Measurements from ENCODE around the gene MAP1A.

The MAP1A gene

DNA sequence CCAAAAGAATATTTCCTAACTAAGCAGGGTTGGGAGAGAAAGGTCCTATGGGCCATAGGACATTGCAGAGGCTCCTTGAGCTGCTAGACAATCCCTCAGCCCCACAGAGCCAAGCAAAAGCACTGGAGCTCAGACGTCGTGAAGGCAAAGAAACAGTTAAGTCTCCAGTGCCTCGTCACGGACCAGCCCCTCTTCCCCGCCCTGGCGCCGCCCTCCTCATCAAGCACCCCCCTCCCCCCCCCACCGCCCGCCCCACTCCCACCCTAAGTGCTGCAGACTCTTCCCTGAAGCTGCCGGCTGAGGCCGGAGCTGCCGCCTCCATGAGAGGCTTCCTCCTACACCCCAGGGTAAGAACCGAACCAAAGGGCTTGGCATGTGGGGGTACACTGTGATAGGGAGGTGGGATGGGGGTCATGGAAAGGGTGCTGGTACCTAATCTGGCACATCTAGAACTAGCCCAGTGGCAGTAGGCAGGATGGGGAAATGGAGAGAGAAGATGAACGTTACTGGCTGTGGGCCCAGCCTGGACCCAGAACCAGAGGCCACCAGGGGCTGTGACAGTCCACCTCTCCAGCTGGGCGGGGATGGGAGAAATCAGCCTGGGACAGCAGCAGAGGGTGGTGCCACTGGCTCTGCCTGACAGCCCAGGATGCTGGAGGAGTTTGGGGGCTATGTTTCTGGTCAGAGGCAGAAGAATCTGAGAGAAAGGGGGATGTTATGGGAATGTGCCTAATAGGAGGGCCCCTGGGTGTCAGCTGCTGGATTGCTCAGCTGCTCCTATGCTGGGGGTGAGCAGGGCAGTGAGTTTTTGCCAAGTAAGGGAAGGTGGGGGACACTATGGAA lies at the start of gene MAP1A:
Gene MAP1A (plus strand): TSS at position 255 of the 843 bp plus-strand sequence. CDS start 3,866 bp downstream, outside the sequence.
- DNase-seq: no peak

DNA sequence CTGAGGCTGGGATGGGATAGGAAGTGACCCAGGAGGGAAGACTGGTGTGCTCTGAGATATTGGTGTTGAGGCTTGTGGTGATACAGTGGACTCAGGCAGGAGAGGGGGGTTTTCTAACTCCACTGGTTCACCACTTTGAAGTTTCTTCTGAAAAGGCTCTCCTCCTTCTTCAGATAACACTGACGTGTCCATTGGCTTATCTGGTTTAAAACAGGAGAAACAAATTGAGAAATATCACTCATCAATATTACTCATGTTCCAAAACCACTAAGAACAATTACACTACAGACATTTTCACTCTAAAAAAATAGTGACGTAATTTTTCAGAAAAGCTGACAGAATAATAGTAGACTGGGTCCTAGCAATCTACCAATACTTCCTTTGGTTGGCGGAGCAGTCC lies 47.5 kb upstream of the MAP1A start:
- no peak for DNase-seq

DNA sequence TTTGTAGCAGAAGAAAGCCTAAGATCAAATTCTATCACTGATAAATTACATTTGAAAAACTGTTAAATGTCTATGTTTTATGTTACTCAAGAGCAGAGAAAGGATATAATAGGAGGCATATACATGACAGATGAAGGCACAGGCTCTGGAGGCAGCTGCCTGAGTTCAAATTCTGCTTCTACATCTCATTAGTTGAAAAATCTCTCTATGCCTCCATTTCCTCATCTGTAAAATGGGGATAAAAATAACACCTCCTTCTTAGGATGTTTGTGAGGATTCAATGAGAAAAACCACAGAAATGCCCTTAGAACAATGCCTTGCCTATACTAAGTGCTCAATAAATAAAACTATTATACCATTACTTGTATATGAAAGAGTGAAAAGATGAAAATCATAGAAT lies 45.4 kb upstream of the MAP1A start:
- no peak for DNase-seq

DNA sequence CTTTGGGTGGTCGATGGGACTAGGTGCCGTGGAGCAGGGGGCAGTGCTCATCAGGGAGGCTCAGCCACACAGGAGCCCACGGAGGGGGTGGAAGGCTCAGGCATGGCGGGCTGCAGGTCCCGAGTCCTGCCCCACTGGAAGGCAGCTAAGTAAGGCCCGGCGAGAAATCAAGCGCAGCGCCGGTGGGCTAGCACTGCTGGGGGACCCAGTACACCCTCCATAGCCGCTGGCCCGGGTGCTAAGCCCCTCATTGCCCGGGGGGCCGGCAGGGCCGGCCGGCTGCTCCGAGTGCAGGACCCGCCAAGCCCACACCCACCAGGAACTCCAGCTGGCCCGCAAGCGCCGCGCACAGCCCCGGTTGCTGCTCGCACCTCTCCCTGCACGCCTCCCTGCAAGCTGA lies 43.5 kb upstream of the MAP1A start:
- no peak for DNase-seq

DNA sequence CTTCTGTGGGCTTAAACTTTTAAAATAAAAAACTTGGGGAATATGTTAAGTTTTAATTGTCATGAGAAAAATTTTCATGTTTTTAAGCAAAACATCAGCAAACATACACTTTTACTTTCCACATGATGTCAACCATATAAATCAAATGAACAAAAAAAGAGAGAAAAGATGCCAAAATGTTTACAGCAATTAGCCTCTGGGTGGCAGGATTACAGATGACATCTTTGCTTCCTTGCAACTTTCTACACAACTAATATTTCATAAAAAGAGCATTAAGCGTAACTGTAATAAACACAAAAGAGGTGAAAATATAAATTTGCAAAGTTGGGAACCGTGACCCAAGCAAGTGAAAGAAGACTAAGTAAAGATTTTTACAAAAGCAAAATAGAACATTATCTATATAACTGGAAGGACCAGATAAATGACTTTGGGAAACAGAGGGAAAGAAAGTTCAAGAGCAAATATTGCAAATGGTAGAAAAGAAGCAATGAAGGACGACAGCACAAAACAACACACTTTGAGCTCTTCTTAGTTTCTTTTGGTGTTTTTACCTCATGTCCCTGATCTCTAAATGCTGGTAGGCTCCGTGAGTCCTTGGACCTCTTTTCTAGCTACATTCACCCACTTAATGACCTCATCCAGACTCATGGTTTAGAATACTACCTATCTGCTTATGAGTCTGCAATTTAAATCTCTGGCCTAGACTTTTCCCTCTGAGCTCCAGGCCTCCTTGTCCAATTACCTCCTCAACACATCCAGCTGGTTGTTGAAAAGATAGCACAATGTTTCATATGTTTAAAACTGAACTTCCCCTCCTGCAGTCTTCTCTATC lies 33.9 kb upstream of the MAP1A start:
- DNase-seq: no peak

DNA sequence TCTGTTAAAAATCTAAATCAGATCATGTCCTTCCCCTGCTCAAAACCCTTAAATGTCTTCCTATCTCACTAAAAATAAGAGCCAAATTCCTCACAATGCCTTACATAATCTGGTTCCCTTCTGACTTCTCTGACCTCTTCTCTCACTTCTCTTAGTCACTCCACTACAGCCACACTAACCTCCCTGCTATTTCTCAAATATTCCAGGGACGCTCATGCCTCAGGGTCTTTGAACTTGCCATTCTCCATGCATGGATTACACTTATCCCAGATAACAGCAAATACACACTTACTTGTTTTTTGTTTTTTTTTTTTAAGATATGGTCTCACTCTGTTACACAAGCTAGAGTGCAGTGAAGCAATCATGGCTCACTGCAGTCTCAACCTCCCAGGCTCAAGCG lies 33.0 kb upstream of the MAP1A start:
- DNase-seq: no peak

DNA sequence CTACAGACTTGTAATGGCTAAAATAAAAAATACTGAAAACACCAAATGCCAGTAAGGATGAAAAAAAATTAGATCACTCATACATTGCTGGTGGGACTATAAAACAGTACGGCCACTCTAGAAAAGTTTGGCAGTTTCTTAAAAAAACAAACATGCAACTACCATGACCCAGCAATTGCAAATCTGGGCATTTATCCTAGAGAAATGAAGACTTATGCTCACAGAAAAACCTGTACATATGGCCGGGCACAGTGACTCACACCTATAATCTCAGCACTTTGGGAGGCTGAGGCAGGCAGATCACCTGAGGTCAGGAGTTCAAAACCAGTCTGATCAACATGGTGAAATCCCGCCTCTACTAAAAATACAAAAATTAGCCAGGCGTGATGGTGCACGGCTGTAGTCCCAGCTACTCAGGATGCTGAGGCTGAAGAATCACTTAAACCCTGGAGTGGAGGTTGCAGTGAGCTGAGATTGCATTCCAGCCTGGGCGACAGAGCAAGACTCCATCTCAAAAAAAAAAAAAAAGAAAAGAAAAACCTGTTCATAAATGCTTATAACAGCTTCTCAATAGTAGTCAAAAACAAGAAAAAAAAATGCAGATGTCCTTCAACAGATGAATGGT lies 30.0 kb upstream of the MAP1A start:
- no peak for DNase-seq

DNA sequence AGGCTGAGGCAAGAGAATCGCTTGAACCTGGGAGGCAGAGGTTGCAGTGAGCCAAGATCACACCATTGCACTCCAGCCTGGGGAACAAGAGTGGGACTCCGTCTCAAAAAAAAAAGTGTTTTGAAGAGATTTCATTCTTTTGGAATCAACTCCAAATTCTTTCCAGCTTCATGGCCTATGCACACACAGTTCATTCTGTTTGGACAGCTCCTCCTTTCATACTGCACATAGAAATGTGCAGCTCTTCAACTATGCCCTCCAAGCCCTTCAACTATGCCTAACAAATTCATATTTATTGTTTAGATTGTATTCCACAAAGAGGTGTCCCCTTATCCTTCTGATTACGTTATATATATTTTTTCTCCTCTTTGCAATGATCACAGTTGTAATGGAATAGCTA lies 28.6 kb upstream of the MAP1A start:
- no peak for DNase-seq

DNA sequence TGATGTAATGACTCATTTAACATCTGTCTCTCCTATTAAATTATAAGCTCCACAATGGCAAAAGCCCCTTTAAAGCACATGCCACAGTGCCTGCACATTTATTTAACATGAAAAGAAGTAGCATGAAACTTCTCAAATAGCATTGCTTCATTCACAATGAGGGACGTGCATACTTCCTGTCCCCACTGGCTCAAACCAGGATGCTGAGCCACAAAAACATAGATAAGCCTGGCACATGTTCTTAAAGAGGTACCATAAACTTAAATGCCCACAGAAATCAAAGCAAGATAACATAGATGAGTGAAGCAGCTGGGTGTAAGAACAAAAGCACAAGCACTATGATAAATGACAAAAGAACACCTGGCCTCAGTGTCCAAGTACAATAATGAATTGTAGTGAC lies 28.2 kb upstream of the MAP1A start:
- no peak for DNase-seq

DNA sequence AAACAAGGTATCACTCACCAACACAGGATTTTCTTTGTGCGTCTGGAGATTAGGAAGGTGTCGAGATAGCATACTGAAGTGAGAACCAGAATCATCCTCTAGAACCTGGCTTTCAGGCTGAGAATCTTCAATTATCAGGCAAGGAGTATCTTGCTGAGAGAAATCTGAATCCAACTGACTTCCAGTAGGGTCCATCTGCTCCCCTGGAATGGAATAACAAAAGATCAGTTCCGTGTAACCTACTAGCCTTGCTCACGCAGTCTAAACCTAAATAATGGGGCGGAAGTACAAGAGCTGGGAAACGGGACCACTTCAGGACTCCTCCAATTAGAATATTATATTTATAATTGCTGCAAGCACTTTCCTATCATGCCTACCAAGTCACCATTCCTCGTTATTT lies 25.1 kb upstream of the MAP1A start:
- no peak for DNase-seq

DNA sequence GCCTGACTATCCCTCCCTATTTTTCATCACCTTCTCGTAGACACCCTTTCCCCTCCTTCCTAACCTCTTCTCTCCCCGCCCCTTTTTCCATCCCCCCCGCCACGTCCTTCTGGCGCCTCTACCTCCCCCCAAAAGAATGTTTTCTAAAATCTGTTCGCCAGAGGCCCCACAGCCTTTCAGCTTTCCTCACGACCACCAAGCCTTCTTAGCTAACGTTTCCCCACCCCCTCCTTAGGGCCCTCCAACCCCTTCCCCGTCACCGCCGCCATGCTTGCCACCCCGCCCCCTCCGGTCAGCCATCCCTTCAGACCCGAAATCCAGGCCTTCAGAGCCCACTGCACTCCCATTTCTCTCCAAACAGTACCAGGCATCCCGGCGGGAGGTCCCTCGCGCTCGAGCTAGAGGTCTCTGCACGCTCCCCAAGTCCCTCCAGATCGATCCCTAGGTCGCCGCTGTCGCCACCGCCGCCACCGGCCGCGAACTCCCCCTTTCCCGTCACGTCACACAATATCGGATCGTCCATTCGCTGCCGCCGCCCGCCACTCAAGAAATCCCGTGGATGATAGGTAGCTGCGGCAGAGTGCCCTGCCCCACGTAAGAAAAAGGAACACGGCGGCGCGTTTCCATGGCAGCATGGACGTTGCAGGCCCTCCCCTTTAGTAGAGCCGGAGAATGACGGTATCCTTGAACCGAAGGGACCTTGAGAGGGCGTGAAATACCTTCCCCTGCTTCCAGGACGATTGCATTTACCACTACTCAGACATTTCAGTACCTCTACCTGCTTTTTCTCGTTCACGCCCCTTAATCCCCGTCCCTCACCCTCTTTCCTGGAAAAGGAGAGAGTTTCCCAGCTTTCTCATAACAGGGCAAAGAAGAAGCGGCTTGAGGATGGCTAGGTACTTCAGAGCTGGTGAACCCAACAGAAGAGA lies 24.5 kb upstream of the MAP1A start, which contains the start of gene TP53BP1:
Gene TP53BP1 (minus strand): TSS at position 484 of the 929 bp plus-strand sequence. CDS start 113 bp downstream, at position 371.
- peak; percentile 97 for DNase-seq

DNA sequence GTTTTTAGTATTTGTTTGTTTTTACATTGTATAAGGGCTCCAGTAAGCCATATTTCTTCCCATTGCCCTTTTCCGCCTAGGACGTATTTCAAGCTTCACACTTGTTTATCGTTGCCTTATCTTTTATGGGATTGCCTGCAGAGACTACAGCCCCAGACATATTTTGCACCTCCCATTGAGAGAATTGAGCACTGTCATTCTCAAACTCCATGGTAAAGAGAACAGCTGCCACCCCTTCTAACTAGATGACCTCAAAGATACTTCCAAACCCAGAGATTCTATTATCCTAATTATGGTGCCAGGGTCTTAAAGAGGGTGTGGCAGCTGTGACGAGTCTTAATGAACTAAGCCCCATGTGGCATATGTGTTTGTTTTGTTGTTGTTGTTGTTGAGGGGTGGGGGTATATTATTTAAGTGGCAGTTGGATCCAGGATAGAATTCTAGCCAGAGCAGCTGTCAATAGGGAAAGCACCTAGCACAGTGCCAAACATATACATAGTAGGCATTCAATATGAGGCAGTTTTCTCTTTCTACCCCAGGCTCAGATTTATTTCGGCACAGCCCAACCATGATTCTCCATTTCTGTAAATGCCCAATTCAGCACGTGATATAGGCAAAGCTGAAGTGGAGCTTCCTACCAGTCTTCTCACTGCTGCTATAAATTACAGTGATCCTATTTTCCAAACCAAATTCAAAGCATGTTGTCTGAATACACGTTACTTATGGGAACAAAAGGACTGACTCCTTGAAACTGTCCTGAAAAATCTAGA lies 23.5 kb upstream of the MAP1A start:
- no peak for DNase-seq

DNA sequence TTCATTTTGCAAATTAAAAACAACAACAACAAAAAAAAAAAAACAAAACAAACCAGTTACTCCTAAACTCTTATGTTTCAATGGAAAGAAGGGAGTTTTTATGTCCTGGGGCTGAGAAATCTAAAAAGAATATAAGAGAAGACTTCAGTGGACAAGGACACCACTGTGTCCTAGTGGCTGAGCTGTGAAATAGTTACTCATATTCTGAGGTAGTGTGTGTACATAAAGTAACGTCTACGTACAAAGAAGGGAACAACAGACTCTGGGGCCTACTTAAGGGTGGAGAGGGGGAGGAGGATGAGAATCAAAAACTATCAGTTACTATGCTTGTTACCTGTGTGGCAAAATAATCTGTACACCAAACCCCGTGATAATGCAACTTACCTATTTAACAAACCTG lies 18.4 kb upstream of the MAP1A start:
- no peak for DNase-seq

DNA sequence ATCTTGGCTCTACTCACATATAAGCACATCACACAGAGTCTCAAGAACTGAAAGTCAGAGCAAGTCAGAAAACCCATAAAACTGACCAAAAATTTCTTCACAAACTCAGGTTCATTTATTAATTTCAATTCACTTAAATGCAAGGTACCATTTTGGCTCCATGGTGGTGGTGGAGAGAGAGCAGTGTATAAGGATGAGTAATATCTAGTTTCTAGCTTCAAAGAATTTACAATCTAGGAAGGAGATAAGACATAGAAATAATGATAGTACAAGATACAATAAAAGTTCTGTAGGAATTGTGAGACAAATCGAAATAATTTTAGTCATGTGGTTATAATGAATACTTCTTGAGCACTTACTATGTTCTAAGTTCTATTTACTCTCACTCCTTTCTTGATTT lies 17.8 kb upstream of the MAP1A start:
- DNase-seq: no peak

DNA sequence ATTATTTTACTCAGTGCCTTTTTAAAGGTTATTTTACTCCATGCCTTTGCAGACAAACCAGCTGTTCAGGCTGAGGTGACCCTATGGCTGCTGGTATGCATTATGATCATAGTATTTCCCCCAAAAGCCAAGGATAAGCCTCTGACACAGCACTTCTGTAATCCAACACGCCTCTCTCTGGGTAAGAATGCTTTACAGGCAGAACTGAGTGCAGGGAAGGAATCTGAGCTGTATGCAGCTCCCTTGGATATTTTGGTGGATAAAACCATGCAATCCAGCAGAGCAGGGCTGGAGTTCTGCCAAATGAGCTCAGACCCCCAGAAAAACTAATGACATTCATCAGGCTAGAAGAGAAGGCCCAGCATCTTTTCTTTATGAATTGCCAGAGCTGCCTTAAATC lies 11.7 kb upstream of the MAP1A start:
- DNase-seq: no peak

DNA sequence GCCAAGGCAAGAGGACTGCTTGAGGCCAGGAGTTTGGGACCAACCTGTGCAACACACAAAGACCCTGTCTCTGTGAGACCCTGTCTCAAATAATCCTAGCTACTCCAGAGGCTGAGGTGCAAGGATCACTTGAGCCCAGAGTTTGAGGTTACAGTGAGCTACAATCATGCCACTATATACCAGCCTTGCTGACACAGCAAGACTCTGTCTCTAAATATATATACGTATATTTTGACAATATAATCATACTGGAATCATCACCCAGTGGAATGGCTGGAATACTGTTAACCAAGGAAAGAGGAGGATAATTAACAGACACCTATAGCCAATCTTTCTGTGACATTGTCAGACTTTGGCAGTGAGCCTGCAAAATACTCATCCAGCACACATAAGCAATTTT lies 9.0 kb upstream of the MAP1A start:
- no peak for DNase-seq

DNA sequence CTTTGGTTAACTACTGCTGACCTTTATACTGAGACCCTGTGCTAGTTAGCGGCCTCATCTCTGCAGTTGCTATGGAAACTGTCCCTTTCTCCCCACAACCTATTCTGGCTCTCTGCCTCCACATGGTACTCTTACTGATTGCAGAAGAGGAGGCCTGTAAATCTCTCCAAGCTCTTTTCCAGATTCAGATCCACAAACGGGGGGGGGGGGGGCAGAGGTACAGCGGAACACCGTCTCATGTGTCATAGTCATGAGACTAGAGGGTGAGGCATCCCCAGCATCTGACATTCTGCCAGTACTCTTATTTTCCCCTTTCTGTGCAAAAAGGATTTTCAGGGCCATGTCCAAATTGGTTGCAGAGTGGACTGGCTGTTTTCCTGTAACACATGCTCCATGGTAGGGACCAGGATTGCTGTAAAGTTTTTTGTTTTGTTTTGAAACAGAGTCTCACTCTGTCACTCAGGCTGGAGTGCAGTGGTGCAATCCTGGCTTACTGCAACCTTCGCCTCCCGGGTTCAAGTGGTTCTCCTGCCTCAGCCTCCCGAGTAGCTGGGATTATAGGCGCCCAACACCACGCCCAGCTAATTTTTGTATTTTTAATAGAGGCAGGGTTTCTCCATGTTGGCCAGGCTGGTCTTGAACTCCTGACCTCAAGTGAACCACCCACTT lies 8.3 kb upstream of the MAP1A start:
- DNase-seq: no peak

DNA sequence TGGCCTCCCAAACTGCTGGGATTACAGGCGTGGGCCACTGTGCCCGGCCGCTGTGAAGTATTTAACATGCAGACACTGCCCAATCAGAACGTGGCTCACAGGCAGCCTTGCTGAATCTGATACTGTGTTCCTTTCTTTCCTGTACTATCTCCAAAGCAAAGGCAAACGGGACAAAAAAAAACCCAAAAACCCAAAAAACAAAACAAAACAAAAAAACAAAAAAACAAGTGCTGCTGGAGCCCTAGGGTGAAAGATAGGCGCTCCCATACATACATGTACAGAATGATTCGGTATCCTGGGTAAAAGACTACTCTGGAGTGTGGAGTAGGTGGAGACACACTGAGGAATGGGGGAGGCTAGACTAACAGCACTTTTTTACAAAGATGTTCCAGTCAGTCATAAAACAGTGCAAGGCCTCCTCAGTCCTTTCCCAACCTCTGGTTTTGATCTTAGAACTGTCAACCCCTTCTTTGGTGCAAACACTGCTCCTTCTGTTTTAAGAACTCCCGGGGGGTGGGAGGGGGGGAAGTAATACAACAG lies 7.7 kb upstream of the MAP1A start:
- DNase-seq: no peak

DNA sequence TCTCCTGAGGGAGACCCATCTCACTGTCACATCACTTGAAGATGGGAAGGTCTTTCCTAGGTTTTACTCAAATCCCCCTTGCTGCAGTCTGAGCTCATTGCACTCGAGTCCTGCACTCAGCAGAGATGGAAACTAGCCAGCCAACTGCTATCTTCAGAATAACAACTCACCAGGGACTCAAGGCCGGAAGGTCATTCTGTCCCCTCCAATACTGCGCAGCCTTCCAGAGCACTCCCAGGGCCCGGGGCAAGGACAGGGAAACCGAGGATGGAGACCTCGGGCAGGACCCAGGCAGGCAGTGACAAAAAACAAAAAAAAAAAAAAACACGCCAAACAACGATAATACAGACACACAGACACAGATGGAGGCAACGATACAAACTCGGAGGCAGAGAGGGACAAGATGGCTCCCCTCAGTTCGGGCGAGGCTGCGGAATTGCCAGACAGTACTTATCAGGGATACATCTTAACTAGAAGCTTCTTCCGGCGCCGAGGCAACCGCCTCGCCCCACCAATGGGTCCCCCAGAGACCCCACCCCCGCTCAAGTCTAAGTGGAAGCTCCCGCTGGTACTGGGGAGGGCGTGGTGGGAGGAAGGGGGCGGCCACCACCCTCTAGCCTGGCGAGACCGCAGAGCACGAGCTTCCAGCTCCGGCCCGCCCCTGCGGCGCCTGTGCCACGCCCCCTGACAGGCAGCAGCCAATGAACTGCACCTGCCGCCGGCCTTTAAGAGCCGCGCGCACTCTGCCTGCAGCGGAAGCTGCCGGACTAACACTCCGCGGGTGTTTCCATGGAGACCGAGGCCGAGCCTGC lies 7.0 kb upstream of the MAP1A start:
- peak; percentile 100 for DNase-seq
